ENCODE data around the gene IL18BP. TPM values are rescaled to one million over a fixed set of nuclear protein-coding genes. Genes with fewer than 3 reads are reported as not detected.

IL18BP gene
- total RNA-seq, 1 experiment from 2014 or later: 18.2 TPM

DNA sequence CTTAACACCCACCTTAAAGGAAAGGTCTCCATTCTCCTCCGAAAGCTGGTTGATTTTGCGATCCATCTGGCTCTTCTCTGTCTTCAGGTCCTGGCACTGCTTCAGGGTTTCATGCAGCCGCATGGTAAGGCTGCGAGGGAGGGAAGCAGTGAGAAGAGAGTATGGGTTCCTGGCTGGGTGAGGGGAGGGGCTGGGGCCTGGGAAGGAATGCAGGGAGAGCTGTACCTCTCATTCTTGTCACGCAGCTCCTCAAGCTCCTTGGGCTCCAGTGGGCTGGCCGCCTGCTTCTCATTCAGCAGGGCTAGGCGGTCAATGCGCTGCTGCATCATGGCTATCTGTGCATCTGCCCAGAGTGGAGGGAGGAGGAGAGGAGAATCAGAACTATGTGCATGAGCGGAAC lies 19.5 kb downstream of the IL18BP start:
- CTCF ChIA-PET: no interaction called here
- intact Hi-C loops (cut with micrococcal nuclease; ENCODE audit: unreplicated experiment): no loop called here
- no peak overlapping the region for H3K27ac ChIP-seq (ENCODE audit: low read length)
- POLR2A ChIA-PET: no interaction called here
- no peak for DNase-seq (ENCODE audit: low read depth, low spot score)
- H3K4me3 ChIP-seq (ENCODE audit: low read depth in 2 of 2, low read length in 2 of 2): no peak overlapping the region
- H3K4me1 ChIP-seq (ENCODE audit: control insufficient read depth, insufficient read depth, low read length): no peaks in the 10 kb centered on the region
- peaks cover 23% of the 10 kb centered on the region for H3K36me3 ChIP-seq (ENCODE audit: control insufficient read depth, insufficient read depth, low read length)
- in situ Hi-C loops (cut with HindIII; ENCODE audit: low pct_unique_long_range_greater_than_20kb, low sequenced_read_pairs): no loop called here
- TF ChIP-seq TCF7L2 (IDR thresholded peaks at IDR 0.05; ENCODE audit: low read depth, low read length) (no peak), POLR2AphosphoS5 (IDR thresholded peaks at IDR 0.05; ENCODE audit: low read depth, low read length) (no peak), SIN3A (IDR thresholded peaks at IDR 0.05; ENCODE audit: borderline replicate concordance, insufficient read depth, low read depth, low read length) (no peak)
- TF ChIP-seq, protein P1, sequence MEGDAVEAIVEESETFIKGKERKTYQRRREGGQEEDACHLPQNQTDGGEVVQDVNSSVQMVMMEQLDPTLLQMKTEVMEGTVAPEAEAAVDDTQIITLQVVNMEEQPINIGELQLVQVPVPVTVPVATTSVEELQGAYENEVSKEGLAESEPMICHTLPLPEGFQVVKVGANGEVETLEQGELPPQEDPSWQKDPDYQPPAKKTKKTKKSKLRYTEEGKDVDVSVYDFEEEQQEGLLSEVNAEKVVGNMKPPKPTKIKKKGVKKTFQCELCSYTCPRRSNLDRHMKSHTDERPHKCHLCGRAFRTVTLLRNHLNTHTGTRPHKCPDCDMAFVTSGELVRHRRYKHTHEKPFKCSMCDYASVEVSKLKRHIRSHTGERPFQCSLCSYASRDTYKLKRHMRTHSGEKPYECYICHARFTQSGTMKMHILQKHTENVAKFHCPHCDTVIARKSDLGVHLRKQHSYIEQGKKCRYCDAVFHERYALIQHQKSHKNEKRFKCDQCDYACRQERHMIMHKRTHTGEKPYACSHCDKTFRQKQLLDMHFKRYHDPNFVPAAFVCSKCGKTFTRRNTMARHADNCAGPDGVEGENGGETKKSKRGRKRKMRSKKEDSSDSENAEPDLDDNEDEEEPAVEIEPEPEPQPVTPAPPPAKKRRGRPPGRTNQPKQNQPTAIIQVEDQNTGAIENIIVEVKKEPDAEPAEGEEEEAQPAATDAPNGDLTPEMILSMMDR (IDR thresholded peaks at IDR 0.05): no peak
- TF ChIP-seq, protein P2, sequence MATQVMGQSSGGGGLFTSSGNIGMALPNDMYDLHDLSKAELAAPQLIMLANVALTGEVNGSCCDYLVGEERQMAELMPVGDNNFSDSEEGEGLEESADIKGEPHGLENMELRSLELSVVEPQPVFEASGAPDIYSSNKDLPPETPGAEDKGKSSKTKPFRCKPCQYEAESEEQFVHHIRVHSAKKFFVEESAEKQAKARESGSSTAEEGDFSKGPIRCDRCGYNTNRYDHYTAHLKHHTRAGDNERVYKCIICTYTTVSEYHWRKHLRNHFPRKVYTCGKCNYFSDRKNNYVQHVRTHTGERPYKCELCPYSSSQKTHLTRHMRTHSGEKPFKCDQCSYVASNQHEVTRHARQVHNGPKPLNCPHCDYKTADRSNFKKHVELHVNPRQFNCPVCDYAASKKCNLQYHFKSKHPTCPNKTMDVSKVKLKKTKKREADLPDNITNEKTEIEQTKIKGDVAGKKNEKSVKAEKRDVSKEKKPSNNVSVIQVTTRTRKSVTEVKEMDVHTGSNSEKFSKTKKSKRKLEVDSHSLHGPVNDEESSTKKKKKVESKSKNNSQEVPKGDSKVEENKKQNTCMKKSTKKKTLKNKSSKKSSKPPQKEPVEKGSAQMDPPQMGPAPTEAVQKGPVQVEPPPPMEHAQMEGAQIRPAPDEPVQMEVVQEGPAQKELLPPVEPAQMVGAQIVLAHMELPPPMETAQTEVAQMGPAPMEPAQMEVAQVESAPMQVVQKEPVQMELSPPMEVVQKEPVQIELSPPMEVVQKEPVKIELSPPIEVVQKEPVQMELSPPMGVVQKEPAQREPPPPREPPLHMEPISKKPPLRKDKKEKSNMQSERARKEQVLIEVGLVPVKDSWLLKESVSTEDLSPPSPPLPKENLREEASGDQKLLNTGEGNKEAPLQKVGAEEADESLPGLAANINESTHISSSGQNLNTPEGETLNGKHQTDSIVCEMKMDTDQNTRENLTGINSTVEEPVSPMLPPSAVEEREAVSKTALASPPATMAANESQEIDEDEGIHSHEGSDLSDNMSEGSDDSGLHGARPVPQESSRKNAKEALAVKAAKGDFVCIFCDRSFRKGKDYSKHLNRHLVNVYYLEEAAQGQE (IDR thresholded peaks at IDR 0.05; ENCODE audit: insufficient read depth in 1 of 2, low read depth in 2 of 2, low read length in 1 of 2): no peak
- no peaks in the 10 kb centered on the region for H3K9me3 ChIP-seq (ENCODE audit: control insufficient read depth, insufficient read depth, low read depth, low read length)
- no peak for ATAC-seq
- H3K27me3 ChIP-seq (ENCODE audit: control insufficient read depth, insufficient read depth, low read length): no peaks in the 10 kb centered on the region
- BruUV-seq (replicated peaks): no TSS peak

- ATAC-seq: no peak
- no TSS peak for BruUV-seq (replicated peaks)
- Histone ChIP-seq H3K27me3 (ENCODE audit: control insufficient read depth, insufficient read depth, low read length) (no peaks in the 10 kb centered on the region), H3K27ac (ENCODE audit: low read length) (no peak overlapping the region), H3K9me3 (ENCODE audit: control insufficient read depth, insufficient read depth, low read depth, low read length) (no peaks in the 10 kb centered on the region), H3K4me1 (ENCODE audit: control insufficient read depth, insufficient read depth, low read length) (0 out of 2 replicates have a peak, but pooled peaks cover 2% of the 10 kb centered on the region), H3K36me3 (ENCODE audit: control insufficient read depth, insufficient read depth, low read length) (peaks cover 20% of the 10 kb centered on the region), H3K4me3 (ENCODE audit: low read depth in 2 of 2, low read length in 2 of 2) (no peak overlapping the region)
- no peak for DNase-seq (ENCODE audit: low read depth, low spot score)
- ChIA-PET CTCF (no interaction called here), POLR2A (no interaction called here)
- intact Hi-C loops (cut with micrococcal nuclease; ENCODE audit: unreplicated experiment) (no loop called here), in situ Hi-C loops (cut with HindIII; ENCODE audit: low pct_unique_long_range_greater_than_20kb, low sequenced_read_pairs) (no loop called here)
- TF ChIP-seq SIN3A (IDR thresholded peaks at IDR 0.05; ENCODE audit: borderline replicate concordance, insufficient read depth, low read depth, low read length): no peak
- no peak for TF ChIP-seq POLR2AphosphoS5 (IDR thresholded peaks at IDR 0.05; ENCODE audit: low read depth, low read length)
- TF ChIP-seq, protein P2 (IDR thresholded peaks at IDR 0.05; ENCODE audit: insufficient read depth in 1 of 2, low read depth in 2 of 2, low read length in 1 of 2): no peak
- TF ChIP-seq TCF7L2 (IDR thresholded peaks at IDR 0.05; ENCODE audit: low read depth, low read length): no peak
- TF ChIP-seq, protein P1 (IDR thresholded peaks at IDR 0.05): no peak
Observed at GRCh38 chr11:72023335-72023734, 24.6 kb downstream of the IL18BP start.
